Measurements from ENCODE around the gene ATG2A. TPM values are rescaled to one million over a fixed set of nuclear protein-coding genes. Genes with fewer than 3 reads are reported as not detected.

ATG2A gene
- polyA plus RNA-seq, 1 donor, result 15.3 TPM

- no peak for DNase-seq
Measured at GRCh38 chr11:64900774-64901173, 16.2 kb downstream of the ATG2A start.

GRCh38 chr11:64900263-64900678 is 16.7 kb downstream of the ATG2A start:
- DNase-seq, result no peak

- DNase-seq, result no peak
Measured at GRCh38 chr11:64898541-64898940, 18.5 kb downstream of the ATG2A start.

GRCh38 chr11:64898076-64898445 is 18.9 kb downstream of the ATG2A start:
- DNase-seq, result no peak

GRCh38 chr11:64897381-64898075 is 19.5 kb downstream of the ATG2A start:
- no peak for DNase-seq

GRCh38 chr11:64896448-64897022 is 20.5 kb downstream of the ATG2A start:
- DNase-seq, result no peak

- DNase-seq, result no peak
Measured at GRCh38 chr11:64894812-64895452, 22.1 kb downstream of the ATG2A start.

GRCh38 chr11:64894070-64894811 is 22.8 kb downstream of the ATG2A start:
- peak; percentile 76 for DNase-seq

GRCh38 chr11:64893194-64894069 is 23.6 kb downstream of the ATG2A start:
- DNase-seq, result no peak

GRCh38 chr11:64892838-64893193 is 24.2 kb downstream of the ATG2A start:
- no peak for DNase-seq

GRCh38 chr11:64892411-64892831 is 24.6 kb downstream of the ATG2A start:
- DNase-seq, result no peak

- DNase-seq, result no peak
Measured at GRCh38 chr11:64891880-64892279, 25.1 kb downstream of the ATG2A start.

- no peak for DNase-seq
Measured at GRCh38 chr11:64891215-64891848, 25.7 kb downstream of the ATG2A start.

- DNase-seq, result no peak
Measured at GRCh38 chr11:64890522-64890939, 26.5 kb downstream of the ATG2A start.

- no peak for DNase-seq
Measured at GRCh38 chr11:64888729-64889511, 28.1 kb downstream of the ATG2A start.

GRCh38 chr11:64888406-64888728 is 28.6 kb downstream of the ATG2A start:
- DNase-seq, result no peak

GRCh38 chr11:64887757-64888405 is 29.1 kb downstream of the ATG2A start:
- peak; percentile 80 for DNase-seq

GRCh38 chr11:64887234-64887756 is 29.7 kb downstream of the ATG2A start:
- no peak for DNase-seq

GRCh38 chr11:64885367-64886286 is 31.4 kb downstream of the ATG2A start:
- no peak for DNase-seq
